B cell (primary cell): ENCODE measurements around the gene CHTF18.

Source experiments
- EZH2 ChIP-seq: IDR thresholded peaks from 2 replicates; pipeline ENCODE4 v1.6.1; 2012; ENCODE audit warnings: borderline replicate concordance, low read depth, mild to moderate bottlenecking, moderate library complexity, low read length; ENCODE audit not compliant: insufficient read depth, poor library complexity, severe bottlenecking
- TF ChIP-seq, protein P1 (sequence below): fragments of 200-600 bp; IDR thresholded peaks from one replicate; pipeline ENCODE4 v1.8.0; 2022; ENCODE audit warnings: antibody characterized with exemption, mild to moderate bottlenecking

GRCh38 chr16:783404-784161, 4.8 kb upstream of the CHTF18 start:
- TF ChIP-seq EZH2, result no peak
- TF ChIP-seq, protein P1, sequence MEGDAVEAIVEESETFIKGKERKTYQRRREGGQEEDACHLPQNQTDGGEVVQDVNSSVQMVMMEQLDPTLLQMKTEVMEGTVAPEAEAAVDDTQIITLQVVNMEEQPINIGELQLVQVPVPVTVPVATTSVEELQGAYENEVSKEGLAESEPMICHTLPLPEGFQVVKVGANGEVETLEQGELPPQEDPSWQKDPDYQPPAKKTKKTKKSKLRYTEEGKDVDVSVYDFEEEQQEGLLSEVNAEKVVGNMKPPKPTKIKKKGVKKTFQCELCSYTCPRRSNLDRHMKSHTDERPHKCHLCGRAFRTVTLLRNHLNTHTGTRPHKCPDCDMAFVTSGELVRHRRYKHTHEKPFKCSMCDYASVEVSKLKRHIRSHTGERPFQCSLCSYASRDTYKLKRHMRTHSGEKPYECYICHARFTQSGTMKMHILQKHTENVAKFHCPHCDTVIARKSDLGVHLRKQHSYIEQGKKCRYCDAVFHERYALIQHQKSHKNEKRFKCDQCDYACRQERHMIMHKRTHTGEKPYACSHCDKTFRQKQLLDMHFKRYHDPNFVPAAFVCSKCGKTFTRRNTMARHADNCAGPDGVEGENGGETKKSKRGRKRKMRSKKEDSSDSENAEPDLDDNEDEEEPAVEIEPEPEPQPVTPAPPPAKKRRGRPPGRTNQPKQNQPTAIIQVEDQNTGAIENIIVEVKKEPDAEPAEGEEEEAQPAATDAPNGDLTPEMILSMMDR, result no peak
